Heart right ventricle (tissue), 16 donors: ENCODE data around the gene TAS1R2. TPM values are rescaled to one million over a fixed set of nuclear protein-coding genes. Genes with fewer than 3 reads are reported as not detected.
A peak's percentile ranks its signal among the peaks of the same experiment; 100 is the strongest.

Source experiments
- ATAC-seq, 8 donors: fragments of 200-7000 bp; cut with Tn5 transposase; one replicate each; pipeline ENCODE4 v1.9.1; 2020; ENCODE audit warnings: mild to moderate bottlenecking in 8 of 8, moderate library complexity in 8 of 8, moderate number of reproducible peaks in 1 of 8
- DNase-seq, 2 donors: peaks; one replicate each; pipeline ENCODE4 v3.0.0-alpha.2; 2020
- H3K27ac ChIP-seq, 10 donors: fragments of 200-600 bp; sonication (generic) in 2 of 10; one replicate each; pipeline versions ENCODE4 v1.5.0 to v1.8.0; 2020 to 2022; ENCODE audit warnings: mild to moderate bottlenecking in 3 of 10
- H3K27me3 ChIP-seq, 7 donors: fragments of 200-600 bp; one replicate each; pipeline ENCODE4 v1.8.0; 2021 to 2022; ENCODE audit warnings: mild to moderate bottlenecking in 2 of 7
- H3K36me3 ChIP-seq, 9 donors: fragments of 200-600 bp; sonication (generic) in 1 of 9; one replicate each; pipeline versions ENCODE4 v1.5.0 to v1.8.0; 2020 to 2022; ENCODE audit warnings: mild to moderate bottlenecking in 2 of 9
- H3K4me1 ChIP-seq, 9 donors: fragments of 200-600 bp; sonication (generic) in 1 of 9; one replicate each; pipeline versions ENCODE4 v1.5.0 to v1.8.0; 2020 to 2022; ENCODE audit warnings: mild to moderate bottlenecking in 4 of 9
- H3K4me3 ChIP-seq, 10 donors: fragments of 200-600 bp; sonication (generic) in 2 of 10; one replicate each; pipeline versions ENCODE4 v1.5.0 to v1.8.0; 2020 to 2022; ENCODE audit warnings: mild to moderate bottlenecking in 7 of 10, moderate library complexity in 2 of 10
- H3K9me3 ChIP-seq, 11 donors: fragments of 200-600 bp in 10 of 11; sonication (generic) in 2 of 11; one replicate each; pipeline versions ENCODE4 v1.5.0 to v1.8.0; 2013 to 2022; ENCODE audit warnings: mild to moderate bottlenecking in 2 of 11, control low read depth in 1 of 11, moderate library complexity in 1 of 11
- CTCF ChIP-seq, 9 donors: fragments of 200-600 bp; sonication (generic) in 2 of 9; IDR thresholded peaks; one replicate each; pipeline versions ENCODE4 v1.5.0 to v1.8.0; 2021 to 2022; ENCODE audit warnings: antibody characterized with exemption in 9 of 9, mild to moderate bottlenecking in 5 of 9, moderate library complexity in 1 of 9
- WGBS, 2 donors: extraction: QIAGEN DNeasy Blood & Tissue Kit; methylation state at CpG; one replicate each; pipeline ENCODE4 v1.1.7; 2013; ENCODE audit warnings: inconsistent platforms in 1 of 2; 5-methylcytosine and 5-hydroxymethylcytosine counted together
- intact Hi-C, 10 donors: fragments of 100-400 bp; cut with DNase I; formaldehyde crosslinking; loops; one replicate each; pipeline versions ENCODE4 v1.11.1 to v1.14.2; 2022
- polyA plus RNA-seq, 2 donors: library from polyadenylated mRNA; stranded (reverse); fragments of 200-250 nt; gene quantifications; one replicate each; pipeline ENCODE4 v1.2.3, GENCODE V29; 2013
- total RNA-seq, 10 donors: library from RNA; stranded (reverse); fragmentation: NEBNext Ultra II Directional in 3 of 10; extraction: Animal tissue kit (Norgen Biotek cat#: 25700) in 3 of 10; gene quantifications; one replicate each; pipeline versions ENCODE4 v1.2.1 to v1.2.4, GENCODE V29; 2021 to 2023
- donor health status: Arrhythmogenic right ventricular cardiomyopathy.
- donor health status: ischemic (EF 13 %, LVEDD 7.1; RV severe dilation, severe dysfunction).
- donor health status: healthy with polysubstance abuse.
- donor health status: DM: no; HTN: yes; CAD: no.
- donor health status: DM: no; HTN: no; CAD: no.
- donor health status: ischemic (EF 25% LVEDD 6.9; RV normal size, moderate dysfunction).
- donor health status: ischemic (EF 25% LVEDD 5.7; RV mildly dilated, moderate dysfunction).
- donor health status: healthy.
- donor health status: DM: yes; HTN: yes; CAD: no.
- donor health status: Ischemic cardiomyopathy.
- donor health status: ischemic (EF 35%, LVEDD 5.7; RV mildly dilated, moderate dysfunction).
- donor health status: nonischemic (EF 11% LVEDD 7.7; RV severe dilation, severe dysfunction).
- donor health status: DM: yes; HTN: yes; CAD: no.
- donor health status: PGD.
- donor health status: ischemic (EF 29% LVEDD 5.4; RV normal size, mild dysfunction).
- donor health status: nonischemic (EF 23%, LVEDD 6.1; RV moderate dilation, normal function).

The TAS1R2 gene
- total and polyA plus RNA-seq, 12 donors = not detected

- Histone ChIP-seq H3K4me1 (peaks cover 0 to 18% (median 5%) of the 10 kb centered on the region in 9 donors), H3K4me3 (no peak overlapping the region), H3K9me3 (no peaks in the 10 kb centered on the region), H3K36me3 (peaks cover 0 to 31% (median 6%) of the 10 kb centered on the region in 9 donors), H3K27me3 (no peaks in the 10 kb centered on the region), H3K27ac (no peak overlapping the region)
- no peak for TF ChIP-seq CTCF (IDR thresholded peaks at IDR 0.05)
- WGBS, 2 donors = 97 to 100% methylated on average over 1 of the region's 1 CpG
- intact Hi-C loops = loop anchor here in 1 of 10 donors (10.0 kb wide), 1 partner anchor 199 kb away; no protein-coding TSS in a partner anchor
- ATAC-seq (no peak), DNase-seq (no peak)
These were observed 26.5 kb upstream of the TAS1R2 start for GRCh38 chr1:18886003-18886335.

- Histone ChIP-seq H3K9me3 (no peaks in the 10 kb centered on the region), H3K27me3 (no peaks in the 10 kb centered on the region), H3K36me3 (peaks cover 0 to 31% (median 6%) of the 10 kb centered on the region in 9 donors), H3K4me1 (peaks cover 0 to 13% (median 0%) of the 10 kb centered on the region in 9 donors), H3K27ac (no peak overlapping the region), H3K4me3 (no peak overlapping the region)
- intact Hi-C loops = loop anchor here in 3 of 10 donors (2.0 to 10.0 kb wide), 2 partner anchors 199 to 211 kb away; no protein-coding TSS in a partner anchor
- no peak for DNase-seq
- TF ChIP-seq CTCF (IDR thresholded peaks at IDR 0.05) = no peak
- 91 to 93% methylated on average over 17 of the region's 17 CpGs for WGBS, 2 donors
- no peak for ATAC-seq
These were observed 26.0 kb upstream of the TAS1R2 start for GRCh38 chr1:18885311-18886002.

DNA sequence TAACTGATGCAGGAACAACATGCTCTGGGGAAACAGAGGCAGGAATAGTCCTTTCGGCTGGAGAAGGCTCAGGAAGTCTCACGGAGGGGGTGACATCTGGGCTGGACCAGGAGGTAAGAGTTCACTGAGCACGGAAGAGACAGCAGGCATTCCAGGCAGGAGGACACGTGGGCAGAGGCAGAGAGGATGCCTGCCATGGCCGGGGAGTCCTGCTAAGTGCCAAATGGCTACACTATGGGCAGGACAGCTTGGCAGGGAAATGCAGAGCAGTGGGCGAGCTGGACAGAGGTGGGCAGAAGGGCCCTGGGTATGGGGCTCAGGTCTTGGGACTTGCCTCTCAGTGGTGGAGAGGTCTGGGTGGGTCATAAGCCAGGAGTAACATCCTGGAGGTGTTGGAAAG is 25.3 kb upstream of the TAS1R2 start:
- Histone ChIP-seq H3K4me3 (no peak overlapping the region), H3K27ac (no peak overlapping the region), H3K36me3 (peaks cover 0 to 31% (median 6%) of the 10 kb centered on the region in 9 donors), H3K27me3 (no peaks in the 10 kb centered on the region), H3K4me1 (peaks cover 0 to 11% (median 0%) of the 10 kb centered on the region in 9 donors), H3K9me3 (no peaks in the 10 kb centered on the region)
- no peak for TF ChIP-seq CTCF (IDR thresholded peaks at IDR 0.05)
- ATAC-seq = no peak
- DNase-seq = no peak
- intact Hi-C loops = loop anchor here in 4 of 10 donors (1.0 to 10.0 kb wide), 3 partner anchors 200 to 212 kb away; no protein-coding TSS in a partner anchor
- 82 to 86% methylated on average over 6 of the region's 6 CpGs for WGBS, 2 donors

- Histone ChIP-seq H3K27ac (no peak overlapping the region), H3K27me3 (no peaks in the 10 kb centered on the region), H3K9me3 (no peaks in the 10 kb centered on the region), H3K36me3 (peaks cover 0 to 32% (median 6%) of the 10 kb centered on the region in 9 donors), H3K4me1 (peaks cover 0 to 11% (median 0%) of the 10 kb centered on the region in 9 donors), H3K4me3 (no peak overlapping the region)
- TF ChIP-seq CTCF (IDR thresholded peaks at IDR 0.05) = peak in 2 of 9 donors; percentile 15 to 33
- ATAC-seq (peak in 2 of 8 donors; percentile 17 to 31), DNase-seq (no peak)
- WGBS, 2 donors = 49 to 62% methylated on average over 4 of the region's 4 CpGs
- intact Hi-C loops = loop anchor here in 4 of 10 donors (1.0 to 10.0 kb wide), 3 partner anchors 200 to 212 kb away; no protein-coding TSS in a partner anchor
These were observed 24.9 kb upstream of the TAS1R2 start for GRCh38 chr1:18884419-18884717.
